ENCODE data around the gene PPP1R2.

- TF ChIP-seq HDGF (IDR thresholded peaks at IDR 0.05; ENCODE audit: borderline replicate concordance) = no peak
- TF ChIP-seq FOXA1 (IDR thresholded peaks at IDR 0.05) = no peak
- TF ChIP-seq FOXK2 (IDR thresholded peaks at IDR 0.05) = no peak
- no peak for TF ChIP-seq FOXM1 (IDR thresholded peaks at IDR 0.05; ENCODE audit: borderline replicate concordance)
- no peak for TF ChIP-seq ZNF384 (IDR thresholded peaks at IDR 0.05)
- TF ChIP-seq TARDBP (IDR thresholded peaks at IDR 0.05) = no peak
- no peak for TF ChIP-seq ELF4 (IDR thresholded peaks at IDR 0.05)
- no peak for TF ChIP-seq SP1 (IDR thresholded peaks at IDR 0.05)
- no peak for TF ChIP-seq PKNOX1 (IDR thresholded peaks at IDR 0.05)
These were observed 27.2 kb upstream of the PPP1R2 start for GRCh38 chr3:195570344-195570743.

All from HEK293T (cell line).